GM19240 (cell line): ENCODE measurements around the gene TMEM14A.

Experiments
- DNase-seq: peaks from one replicate; pipeline ENCODE4 v3.0.0; 2011; ENCODE audit warnings: low spot score; ENCODE audit not compliant: insufficient read length

TMEM14A gene, protein sequence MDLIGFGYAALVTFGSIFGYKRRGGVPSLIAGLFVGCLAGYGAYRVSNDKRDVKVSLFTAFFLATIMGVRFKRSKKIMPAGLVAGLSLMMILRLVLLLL

DNA sequence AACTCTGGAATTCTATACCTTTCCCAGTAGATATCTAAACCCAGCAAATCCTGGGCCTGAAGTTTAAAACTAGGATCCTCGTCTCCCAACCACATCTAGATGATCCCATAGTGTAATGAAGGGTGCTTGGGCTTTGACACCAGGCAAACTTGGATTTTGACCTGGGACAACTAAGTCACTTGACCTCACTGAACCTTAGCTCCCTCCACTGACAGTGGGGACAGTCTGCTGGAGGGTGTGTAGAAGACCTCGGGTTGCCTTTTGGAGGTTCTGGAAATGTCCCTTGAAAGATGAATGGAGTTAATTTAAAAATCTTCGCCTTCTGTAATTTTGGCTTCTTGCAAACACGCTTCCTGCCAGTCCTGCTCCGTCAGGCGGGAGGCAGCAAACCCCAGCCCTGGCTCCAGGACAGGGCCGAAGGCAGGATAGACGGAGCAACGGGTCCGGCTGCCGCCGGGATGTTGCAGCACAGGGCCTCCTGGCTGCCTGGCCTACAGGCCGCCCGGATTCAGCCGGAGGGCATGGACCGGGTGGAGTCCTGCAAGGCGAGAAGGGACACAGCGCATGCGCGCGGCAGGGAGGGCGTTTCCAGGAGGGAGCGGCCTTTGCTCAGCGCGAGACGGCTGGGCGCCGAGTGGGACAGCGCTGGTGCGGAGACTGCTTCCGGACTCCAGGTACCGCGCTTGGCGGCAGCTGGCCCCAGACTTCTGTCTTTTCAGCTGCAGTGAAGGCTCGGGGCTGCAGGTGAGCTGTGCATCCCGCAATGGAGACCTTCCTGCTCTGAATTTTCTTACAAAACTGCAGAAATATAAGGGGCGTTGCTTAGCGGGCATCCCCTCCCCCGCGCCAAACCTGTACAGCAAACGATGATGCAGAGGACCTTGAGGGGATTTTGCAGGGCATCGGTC lies at the start of gene TMEM14A:
TSS of gene TMEM14A (plus strand) at position 612 of the 908 bp plus-strand sequence. CDS start 5,990 bp downstream, outside the sequence.
- DNase-seq: peak; percentile 72

- DNase-seq: no peak
Observed at GRCh38 chr6:52621631-52622030, 49.3 kb upstream of the TMEM14A start.

DNA sequence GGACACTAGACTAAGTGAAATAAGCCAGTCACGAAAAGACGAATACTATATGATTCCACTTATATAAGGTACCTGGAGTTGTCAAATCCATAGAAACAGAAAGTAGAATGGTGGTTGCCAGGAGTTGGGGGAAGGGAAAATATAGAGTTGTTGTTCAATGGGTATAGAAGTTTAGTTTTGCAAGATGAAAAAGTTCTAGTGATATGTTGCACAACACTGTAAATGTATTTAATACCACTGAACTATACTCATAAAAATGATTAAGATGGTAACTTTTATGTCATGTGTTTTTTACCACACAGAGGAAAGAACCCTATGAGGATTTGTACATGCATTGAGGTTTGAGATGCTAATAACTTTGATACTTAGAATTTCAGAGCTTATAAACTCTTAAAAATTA lies 48.1 kb upstream of the TMEM14A start:
- no peak for DNase-seq

GRCh38 chr6:52632011-52632410 lies 38.9 kb upstream of the TMEM14A start:
- no peak for DNase-seq

DNA sequence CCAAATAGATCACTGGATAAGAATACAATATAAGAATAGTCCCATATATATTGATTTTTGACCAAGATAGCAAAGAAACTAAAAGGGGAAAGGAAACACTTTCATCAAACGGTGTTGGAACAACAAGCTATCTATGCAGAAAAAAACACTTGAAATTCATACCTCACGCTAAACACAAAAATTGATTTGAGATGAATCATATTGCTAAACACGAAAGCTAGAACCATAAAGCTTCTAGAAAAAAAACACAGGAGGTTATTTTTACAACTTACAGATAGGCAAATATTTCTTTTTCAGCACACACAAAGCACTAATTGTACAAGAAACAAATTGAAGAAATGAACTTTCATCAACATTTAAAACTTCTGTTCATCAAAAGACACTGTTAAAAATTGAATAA lies 36.7 kb upstream of the TMEM14A start:
- DNase-seq: no peak

DNA sequence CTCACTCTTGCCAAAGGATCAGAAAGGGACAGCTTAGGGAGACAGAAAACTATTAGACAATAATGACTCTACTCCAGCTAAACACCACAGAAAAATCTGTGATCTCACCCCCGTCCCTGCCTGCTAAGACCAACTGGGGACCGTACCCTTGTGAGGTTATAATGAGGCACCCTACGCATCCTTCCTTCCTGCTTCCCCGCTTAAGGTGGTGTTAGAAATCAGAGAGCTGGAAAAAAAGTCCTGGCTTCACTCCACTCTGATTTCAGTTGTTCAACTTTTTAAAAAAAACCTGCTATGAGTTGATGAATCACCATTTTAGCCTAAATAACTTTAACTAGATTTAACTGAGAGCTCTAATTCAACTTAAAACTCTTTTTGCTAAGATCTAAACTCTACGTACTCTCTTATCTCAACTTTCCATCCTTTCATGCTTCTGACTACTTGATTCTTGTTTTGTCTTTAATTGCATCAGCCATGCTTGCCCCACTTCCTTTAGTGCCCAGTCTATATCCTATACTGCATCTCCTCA lies 35.8 kb upstream of the TMEM14A start:
- DNase-seq: no peak

- no peak for DNase-seq
Observed at GRCh38 chr6:52636830-52637229, 34.1 kb upstream of the TMEM14A start.

DNA sequence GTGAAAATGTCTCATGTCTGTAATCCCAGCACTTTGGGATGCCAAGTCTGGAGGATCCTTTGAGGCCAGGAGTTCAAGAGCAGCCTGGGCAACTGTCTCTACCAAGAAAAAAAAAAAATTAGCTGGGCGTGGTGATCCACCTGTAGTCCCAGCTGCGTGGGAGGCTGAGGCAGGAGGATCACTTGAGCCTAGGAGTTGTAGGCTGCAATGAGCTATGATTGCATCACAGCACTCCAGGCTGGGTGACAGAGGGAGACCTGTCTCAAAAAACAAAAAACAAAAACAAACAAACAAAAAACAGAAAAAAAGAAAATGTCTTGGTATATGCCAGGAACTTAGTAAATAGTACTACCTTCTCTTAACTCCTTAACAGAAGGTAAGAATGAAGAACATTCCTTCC lies 31.4 kb upstream of the TMEM14A start:
- no peak for DNase-seq

GRCh38 chr6:52640170-52640569 lies 30.7 kb upstream of the TMEM14A start:
- DNase-seq: no peak

DNA sequence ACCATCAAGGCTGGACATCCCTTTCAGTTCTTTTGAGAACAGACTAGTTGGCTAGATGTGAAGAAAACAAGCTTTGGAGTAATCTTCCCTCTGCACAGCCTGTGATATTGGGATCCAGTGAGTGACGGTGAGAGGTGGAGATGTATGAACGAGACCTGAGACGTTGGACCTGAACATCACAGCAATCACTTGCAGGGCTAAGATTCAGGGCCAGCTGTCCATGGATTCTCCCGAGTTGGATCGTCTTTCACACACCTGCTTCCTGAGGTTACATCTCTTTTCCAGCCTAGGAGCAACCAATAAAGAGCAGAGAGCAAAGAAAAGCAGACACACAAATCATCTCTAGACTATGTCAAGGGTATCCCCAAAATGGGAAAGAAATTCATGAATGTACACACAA lies 30.0 kb upstream of the TMEM14A start:
- no peak for DNase-seq

DNA sequence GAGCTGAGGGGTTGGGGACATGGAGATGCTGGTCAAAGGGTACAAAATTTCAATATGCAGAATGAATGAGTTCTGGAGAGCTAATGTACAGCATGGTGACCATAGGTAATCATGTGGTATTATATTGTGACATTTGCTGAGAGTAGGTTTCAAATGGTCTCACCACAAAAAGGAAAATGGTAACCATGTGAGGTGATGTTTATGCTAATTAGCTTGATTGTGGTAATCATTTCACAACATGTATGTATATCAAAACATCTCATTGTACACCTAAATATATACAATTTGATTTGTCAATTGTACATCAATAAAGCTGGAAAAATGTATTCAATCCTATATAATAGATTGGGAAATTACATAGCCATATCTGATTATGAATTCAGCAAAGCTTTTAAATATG lies 29.5 kb upstream of the TMEM14A start:
- no peak for DNase-seq

DNA sequence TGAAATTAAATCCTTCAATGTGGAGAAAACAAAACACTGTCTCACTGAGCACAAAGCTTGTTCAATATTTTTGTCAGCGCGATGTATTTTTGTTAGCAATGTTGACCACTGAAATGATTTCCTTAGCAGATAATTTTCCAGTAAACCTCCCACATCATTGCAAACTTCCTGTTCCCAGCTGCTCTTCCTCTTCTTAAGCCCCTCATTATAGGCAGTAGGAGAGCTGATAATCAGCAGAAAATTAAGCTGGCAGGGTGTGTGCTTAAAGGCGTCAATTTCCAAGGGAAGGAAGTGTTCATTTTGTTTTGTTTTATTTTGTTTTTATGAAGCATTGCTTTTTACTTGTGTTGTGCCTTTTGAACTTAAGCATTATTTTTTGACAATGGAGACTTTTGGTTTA lies 29.1 kb upstream of the TMEM14A start:
- no peak for DNase-seq

DNA sequence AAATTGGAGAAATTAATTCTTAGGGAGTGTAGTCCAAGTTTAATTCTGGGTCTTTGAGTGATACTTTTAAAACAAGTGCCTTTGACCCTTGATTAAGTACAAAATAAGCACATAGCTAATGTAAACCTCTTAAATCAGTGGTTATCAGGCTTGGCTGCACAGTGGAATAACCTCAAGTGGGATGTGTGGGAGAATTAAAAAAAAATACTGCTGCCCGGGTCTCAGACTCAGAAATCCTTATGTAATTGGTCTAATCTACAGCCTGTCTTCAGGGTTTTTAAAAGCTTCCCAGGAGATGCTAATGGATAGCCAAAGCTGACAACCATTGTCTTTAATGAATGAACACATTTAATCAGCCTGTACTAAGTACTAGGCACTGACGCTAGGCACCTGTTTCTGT lies 28.5 kb upstream of the TMEM14A start:
- DNase-seq: no peak

DNA sequence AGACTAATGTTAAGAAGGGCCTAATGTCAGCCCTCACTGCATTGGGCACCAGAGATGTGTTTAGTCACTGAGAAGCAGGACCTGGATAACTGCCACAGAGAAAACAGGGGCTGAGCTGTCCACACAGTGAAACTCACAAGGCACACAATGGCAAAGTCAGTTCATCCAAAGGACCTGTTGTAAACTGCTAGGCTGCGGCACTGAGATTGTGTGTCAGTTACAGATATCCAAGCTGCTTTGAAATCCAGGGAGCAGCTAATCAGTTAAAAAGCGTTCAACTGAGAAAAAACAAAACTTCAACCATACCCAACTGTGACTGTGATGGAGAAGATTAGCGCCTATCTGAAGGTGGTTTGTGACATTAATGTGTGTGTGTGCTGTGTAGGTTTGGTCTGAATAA lies 27.8 kb upstream of the TMEM14A start:
- DNase-seq: no peak

DNA sequence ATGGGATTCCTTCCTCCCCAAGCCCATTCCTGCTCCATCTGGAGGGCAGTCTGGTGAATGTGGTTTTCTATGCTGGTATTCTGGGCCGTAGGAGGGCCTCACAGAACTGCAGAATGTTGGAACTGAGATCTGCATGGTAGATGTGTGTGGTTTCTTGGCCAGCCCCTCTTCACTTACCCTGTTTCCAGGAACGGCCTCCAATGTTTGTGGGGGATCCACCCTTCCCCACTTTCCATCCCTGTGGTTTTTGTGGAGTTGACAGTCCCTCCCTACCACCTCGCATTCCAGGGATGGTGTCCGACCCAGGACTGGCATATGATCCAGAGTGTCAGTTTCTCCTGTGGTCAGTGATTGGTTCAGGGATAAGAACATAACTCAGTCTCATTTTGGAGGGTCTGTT lies 26.7 kb upstream of the TMEM14A start:
- DNase-seq: no peak

- DNase-seq: no peak
Observed at GRCh38 chr6:52645976-52646375, 24.9 kb upstream of the TMEM14A start.

DNA sequence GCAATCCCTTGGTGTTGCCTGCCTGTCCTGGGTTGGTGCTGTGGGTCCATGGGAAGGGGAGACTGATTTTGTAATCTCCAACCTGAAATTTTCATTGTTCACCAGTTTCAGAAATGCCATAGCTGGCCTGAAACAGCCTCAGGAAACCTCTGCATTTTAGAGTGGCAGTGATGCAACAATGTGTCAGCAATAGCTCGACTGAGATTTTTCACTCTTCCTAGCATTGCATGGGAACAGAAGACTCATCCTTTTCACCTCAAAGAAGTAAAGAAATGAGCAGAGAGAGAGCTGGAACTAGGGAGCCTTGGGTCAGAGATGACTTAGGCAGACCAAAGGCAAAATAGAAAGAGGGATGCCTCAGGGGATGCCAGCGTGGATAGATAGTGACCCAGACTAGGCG lies 23.7 kb upstream of the TMEM14A start:
- DNase-seq: no peak

GRCh38 chr6:52649536-52650160 lies 21.3 kb upstream of the TMEM14A start:
- DNase-seq: no peak

DNA sequence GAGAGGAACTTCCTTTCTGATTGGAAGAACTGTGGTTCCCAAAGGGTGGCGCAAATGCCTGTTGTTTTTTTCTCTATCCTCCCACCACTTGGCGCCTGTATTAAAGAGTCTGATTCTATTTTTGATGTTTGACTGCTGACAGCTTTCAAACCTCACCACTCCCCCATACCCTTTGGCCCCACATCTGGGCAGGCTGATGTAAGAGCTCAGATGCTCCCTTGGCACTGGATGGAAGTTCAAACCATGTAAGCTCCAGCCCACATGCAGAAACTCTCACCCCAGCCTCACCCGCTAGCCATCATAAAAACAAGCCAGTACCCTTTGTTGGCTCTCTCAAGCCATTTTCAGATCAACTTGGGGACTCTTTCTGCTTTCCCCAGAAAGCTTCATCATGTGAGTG lies 20.0 kb upstream of the TMEM14A start:
- DNase-seq: no peak

GRCh38 chr6:52653151-52653550 lies 17.8 kb upstream of the TMEM14A start:
- no peak for DNase-seq

- no peak for DNase-seq
Observed at GRCh38 chr6:52654007-52654406, 16.9 kb upstream of the TMEM14A start.

- no peak for DNase-seq
Observed at GRCh38 chr6:52654592-52654991, 16.3 kb upstream of the TMEM14A start.
